ENCODE data around the gene DGAT2.

Gene DGAT2

DNA sequence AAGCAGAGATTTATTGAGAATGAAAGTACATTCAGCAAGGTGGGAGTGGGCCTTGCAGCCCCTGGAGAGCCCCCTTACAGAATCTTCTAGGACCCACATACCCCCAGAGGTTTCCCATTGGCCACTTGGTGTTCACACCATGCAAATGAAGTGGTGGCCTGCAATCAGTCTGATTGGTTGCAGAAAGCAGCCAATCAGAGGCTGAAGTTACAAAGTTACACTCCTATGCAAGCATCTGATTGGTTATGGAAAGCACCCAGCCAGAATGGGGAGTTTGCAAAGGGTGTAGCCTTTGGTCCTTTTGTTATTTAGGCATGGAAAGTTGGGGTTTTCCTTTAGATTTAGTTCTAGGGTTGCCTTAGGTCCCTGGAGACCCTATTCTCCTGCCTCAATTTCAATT, 81.3 kb downstream of the DGAT2 start:
- Histone ChIP-seq H3K9me3 (ENCODE audit: insufficient read depth, low read depth, low read length) (no peaks in the 10 kb centered on the region), H3K27ac (ENCODE audit: low read length) (no peak overlapping the region), H3K4me1 (ENCODE audit: insufficient read depth, low read length) (no peaks in the 10 kb centered on the region), H3K36me3 (ENCODE audit: insufficient read depth, low read depth, low read length) (no peaks in the 10 kb centered on the region), H3K4me3 (ENCODE audit: low read length) (no peak overlapping the region), H3K27me3 (ENCODE audit: insufficient read depth, low read length) (no peaks in the 10 kb centered on the region), H3K9ac (ENCODE audit: low read depth, low read length) (no peak overlapping the region)

DNA sequence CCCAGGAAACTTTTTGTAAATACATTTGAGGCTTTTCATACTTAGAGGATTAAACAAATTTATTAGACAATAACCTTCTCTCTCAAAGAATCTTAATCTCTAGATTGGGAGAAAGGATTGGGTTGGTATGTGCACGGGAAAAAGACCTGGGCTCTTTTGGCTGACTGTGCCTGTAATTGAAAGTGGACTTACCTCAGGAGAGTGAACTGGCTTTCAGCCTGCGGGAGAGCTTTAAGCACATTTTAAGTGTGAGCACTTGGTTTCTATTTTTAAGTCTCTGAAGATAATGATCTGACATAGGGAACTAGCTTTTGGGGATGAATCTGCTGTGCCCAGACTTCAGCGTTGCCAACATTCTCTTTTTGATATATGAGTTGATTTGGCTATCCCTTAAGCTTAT, 82.2 kb downstream of the DGAT2 start:
- H3K9ac ChIP-seq (ENCODE audit: low read depth, low read length): no peak overlapping the region
- H3K4me1 ChIP-seq (ENCODE audit: insufficient read depth, low read length): no peaks in the 10 kb centered on the region
- no peaks in the 10 kb centered on the region for H3K36me3 ChIP-seq (ENCODE audit: insufficient read depth, low read depth, low read length)
- no peaks in the 10 kb centered on the region for H3K27me3 ChIP-seq (ENCODE audit: insufficient read depth, low read length)
- no peak overlapping the region for H3K27ac ChIP-seq (ENCODE audit: low read length)
- H3K4me3 ChIP-seq (ENCODE audit: low read length): no peak overlapping the region
- no peaks in the 10 kb centered on the region for H3K9me3 ChIP-seq (ENCODE audit: insufficient read depth, low read depth, low read length)
